Trophoblast cell (in vitro differentiated cells and primary cell): ENCODE measurements around the gene FASN.

Source experiments
- DNase-seq, 2 donors: peaks; one replicate each; pipeline ENCODE4 v3.0.0-alpha.2; 2016
- H2AFZ ChIP-seq: 2 replicates; pipeline ENCODE4 v1.6.1; 2013; ENCODE audit warnings: low read length, moderate library complexity, mild to moderate bottlenecking; ENCODE audit not compliant: insufficient read depth, poor library complexity
- H2AK5ac ChIP-seq: 2 replicates; pipeline ENCODE4 v1.6.1; 2013; ENCODE audit warnings: mild to moderate bottlenecking, low read length
- H2BK120ac ChIP-seq: 2 replicates; pipeline ENCODE4 v1.6.1; 2013; ENCODE audit warnings: low read length, mild to moderate bottlenecking, moderate library complexity; ENCODE audit not compliant: insufficient read depth, poor library complexity
- H2BK12ac ChIP-seq: 2 replicates; pipeline ENCODE4 v1.6.1; 2013; ENCODE audit warnings: mild to moderate bottlenecking, low read length, moderate library complexity
- H2BK5ac ChIP-seq: 2 replicates; pipeline ENCODE4 v1.6.1; 2013; ENCODE audit warnings: low read length, low read depth, moderate library complexity, mild to moderate bottlenecking; ENCODE audit not compliant: poor library complexity
- H3K14ac ChIP-seq: 2 replicates; pipeline ENCODE4 v1.6.1; 2013; ENCODE audit warnings: mild to moderate bottlenecking, low read length
- H3K18ac ChIP-seq: 2 replicates; pipeline ENCODE4 v1.6.1; 2013; ENCODE audit warnings: mild to moderate bottlenecking, low read length
- H3K23ac ChIP-seq: 2 replicates; pipeline ENCODE4 v1.6.1; 2013; ENCODE audit warnings: low read length
- H3K27ac ChIP-seq: 2 replicates; pipeline ENCODE4 v1.5.1; 2013; ENCODE audit warnings: low read depth, mild to moderate bottlenecking, inconsistent platforms, low read length, moderate library complexity
- H3K27me3 ChIP-seq: 2 replicates; pipeline ENCODE4 v1.6.1; 2013; ENCODE audit warnings: inconsistent platforms, mild to moderate bottlenecking, low read length, moderate library complexity; ENCODE audit not compliant: insufficient read depth
- H3K36me3 ChIP-seq, 2 experiments: 1 replicate in 1 of 2; 2 replicates in 1 of 2; pipeline ENCODE4 v1.6.1; 2013; ENCODE audit warnings: low read length in 2 of 2, mild to moderate bottlenecking in 2 of 2, moderate library complexity in 1 of 2; ENCODE audit not compliant: insufficient read depth in 2 of 2, control insufficient read depth in 1 of 2
- H3K4ac ChIP-seq: 2 replicates; pipeline ENCODE4 v1.6.1; 2013; ENCODE audit warnings: low read depth, mild to moderate bottlenecking, low read length, moderate library complexity
- H3K4me1 ChIP-seq, 2 experiments: 1 replicate in 1 of 2; 2 replicates in 1 of 2; pipeline ENCODE4 v1.6.1; 2013; ENCODE audit warnings: low read length in 2 of 2, mild to moderate bottlenecking in 2 of 2, moderate library complexity in 1 of 2; ENCODE audit not compliant: insufficient read depth in 2 of 2, control insufficient read depth in 1 of 2
- H3K4me2 ChIP-seq: 2 replicates; pipeline ENCODE4 v1.6.1; 2013; ENCODE audit warnings: inconsistent platforms, mild to moderate bottlenecking, low read length, moderate library complexity
- H3K4me3 ChIP-seq: 2 replicates; pipeline ENCODE4 v1.5.1; 2013; ENCODE audit warnings: mild to moderate bottlenecking, low read depth, low read length, inconsistent platforms
- H3K79me1 ChIP-seq: one replicate; pipeline ENCODE4 v1.6.1; 2013; ENCODE audit warnings: low read length
- H3K79me2 ChIP-seq: 2 replicates; pipeline ENCODE4 v1.6.1; 2013; ENCODE audit warnings: low read length, mild to moderate bottlenecking; ENCODE audit not compliant: control insufficient read depth, insufficient read depth, poor library complexity
- H3K9ac ChIP-seq: 2 replicates; pipeline ENCODE4 v1.6.1; 2013; ENCODE audit warnings: mild to moderate bottlenecking, low read length
- H3K9me3 ChIP-seq: 2 replicates; pipeline ENCODE4 v1.6.1; 2013; ENCODE audit warnings: low read depth, mild to moderate bottlenecking, control low read depth, inconsistent platforms, low read length; ENCODE audit not compliant: insufficient read depth
- H4K12ac ChIP-seq: 2 replicates; pipeline ENCODE4 v1.6.1; 2013; ENCODE audit warnings: low read depth, mild to moderate bottlenecking, low read length, moderate library complexity
- H4K8ac ChIP-seq: 2 replicates; pipeline ENCODE4 v1.6.1; 2013; ENCODE audit warnings: low read depth, mild to moderate bottlenecking, low read length, moderate library complexity
- H4K91ac ChIP-seq: one replicate; pipeline ENCODE4 v1.6.1; 2013; ENCODE audit warnings: low read depth, mild to moderate bottlenecking, low read length, moderate library complexity
- WGBS: extraction: QIAGEN DNeasy Blood & Tissue Kit; methylation state at CpG from one replicate; pipeline ENCODE4 v1.1.7; 2013; ENCODE audit warnings: missing lambda C conversion rate; ENCODE audit not compliant: insufficient read length, insufficient coverage; ENCODE audit errors: extremely low coverage; 5-methylcytosine and 5-hydroxymethylcytosine counted together

The FASN gene

GRCh38 chr17:82120148-82120547, 22.1 kb upstream of the FASN start:
- WGBS: no CpG with 5 or more reads among the region's 12 CpGs

GRCh38 chr17:82118815-82119380, 20.9 kb upstream of the FASN start:
- Histone ChIP-seq H3K4me3 (no peak overlapping the region), H2BK5ac (no peak overlapping the region), H3K27me3 (no peaks in the 10 kb centered on the region), H3K4me1 (peaks cover 21 to 28% of the 10 kb centered on the region in 2 experiments), H4K12ac (no peak overlapping the region), H2BK120ac (no peak overlapping the region), H3K79me1 (no peaks in the 10 kb centered on the region), H4K91ac (no peak overlapping the region), H3K79me2 (no peaks in the 10 kb centered on the region), H3K9ac (no peak overlapping the region), H3K4ac (no peak overlapping the region), H2AK5ac (no peak overlapping the region), H3K27ac (no peak overlapping the region), H3K36me3 (peaks cover 2 to 3% of the 10 kb centered on the region in 2 experiments), H2AFZ (no peak overlapping the region), H3K4me2 (no peak overlapping the region), H2BK12ac (no peak overlapping the region), H3K18ac (no peak overlapping the region), H4K8ac (no peak overlapping the region), H3K14ac (no peak overlapping the region), H3K23ac (no peak overlapping the region), H3K9me3 (no peaks in the 10 kb centered on the region)
- DNase-seq: no peak
- WGBS: no CpG with 5 or more reads among the region's 12 CpGs

More at GRCh38 chr17:82120148-82120547, 22.1 kb upstream of the FASN start:
- no peak overlapping the region for H3K9ac ChIP-seq
- no peaks in the 10 kb centered on the region for H3K79me2 ChIP-seq
- no peaks in the 10 kb centered on the region for H3K36me3 ChIP-seq
- no peaks in the 10 kb centered on the region for H3K9me3 ChIP-seq
- H4K91ac ChIP-seq: no peak overlapping the region
- H2BK120ac ChIP-seq: no peak overlapping the region
- no peak overlapping the region for H2AFZ ChIP-seq
- H3K27ac ChIP-seq: no peak overlapping the region
- H3K18ac ChIP-seq: no peak overlapping the region
- no peak overlapping the region for H3K4me3 ChIP-seq
- peaks cover 21 to 28% of the 10 kb centered on the region in 2 experiments for H3K4me1 ChIP-seq
- H3K23ac ChIP-seq: no peak overlapping the region
- no peak overlapping the region for H2AK5ac ChIP-seq
- H3K4me2 ChIP-seq: no peak overlapping the region
- H4K12ac ChIP-seq: no peak overlapping the region
- H2BK12ac ChIP-seq: no peak overlapping the region
- no peak overlapping the region for H4K8ac ChIP-seq
- no peak for DNase-seq
- no peak overlapping the region for H3K14ac ChIP-seq
- H3K79me1 ChIP-seq: no peaks in the 10 kb centered on the region
- no peaks in the 10 kb centered on the region for H3K27me3 ChIP-seq
- no peak overlapping the region for H2BK5ac ChIP-seq
- no peak overlapping the region for H3K4ac ChIP-seq

DNA sequence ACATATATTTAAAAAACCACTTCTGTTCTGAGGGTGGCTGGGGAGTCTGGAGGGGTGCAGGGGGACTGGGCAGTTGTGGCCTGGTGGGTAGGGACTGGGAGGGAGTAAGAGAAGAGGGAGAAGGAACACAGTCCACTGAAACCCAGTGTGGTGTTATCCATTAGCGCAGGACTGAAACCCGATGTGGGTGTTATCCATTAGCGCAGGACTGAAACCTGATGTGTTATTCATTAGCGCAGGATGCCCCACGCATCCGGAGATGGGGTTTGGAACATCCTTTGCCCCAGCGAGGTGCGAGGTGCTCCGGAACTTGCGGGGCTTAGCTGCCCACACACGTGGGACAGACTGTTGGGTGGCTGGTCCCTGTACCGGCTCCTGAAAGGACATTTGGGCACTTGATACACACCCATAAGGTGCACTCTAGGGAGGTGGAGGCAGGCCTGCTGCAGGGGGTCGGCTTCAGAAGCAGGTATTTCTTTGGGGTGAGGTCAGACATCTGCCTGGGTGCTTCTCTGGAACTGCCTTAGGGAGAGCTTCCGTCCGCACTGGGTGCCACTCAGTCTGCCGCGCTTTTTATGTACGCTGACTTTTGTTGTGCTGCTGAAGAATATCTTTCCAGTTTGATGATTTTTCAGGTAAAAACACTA, 20.3 kb upstream of the FASN start:
- Histone ChIP-seq H3K4me1 (peaks cover 21 to 28% of the 10 kb centered on the region in 2 experiments), H2BK120ac (no peak overlapping the region), H2BK5ac (no peak overlapping the region), H3K4ac (no peak overlapping the region), H4K12ac (no peak overlapping the region), H3K4me3 (no peak overlapping the region), H3K79me2 (no peaks in the 10 kb centered on the region), H3K27me3 (no peaks in the 10 kb centered on the region), H2BK12ac (no peak overlapping the region), H2AFZ (no peak overlapping the region), H3K36me3 (peaks cover 6 to 7% of the 10 kb centered on the region in 2 experiments), H3K9ac (no peak overlapping the region), H3K9me3 (no peaks in the 10 kb centered on the region), H4K8ac (no peak overlapping the region), H2AK5ac (no peak overlapping the region), H3K14ac (no peak overlapping the region), H3K23ac (no peak overlapping the region), H3K27ac (no peak overlapping the region), H3K4me2 (no peak overlapping the region), H3K79me1 (no peaks in the 10 kb centered on the region), H3K18ac (no peak overlapping the region), H4K91ac (no peak overlapping the region)
- WGBS: no CpG with 5 or more reads among the region's 18 CpGs
- no peak for DNase-seq

DNA sequence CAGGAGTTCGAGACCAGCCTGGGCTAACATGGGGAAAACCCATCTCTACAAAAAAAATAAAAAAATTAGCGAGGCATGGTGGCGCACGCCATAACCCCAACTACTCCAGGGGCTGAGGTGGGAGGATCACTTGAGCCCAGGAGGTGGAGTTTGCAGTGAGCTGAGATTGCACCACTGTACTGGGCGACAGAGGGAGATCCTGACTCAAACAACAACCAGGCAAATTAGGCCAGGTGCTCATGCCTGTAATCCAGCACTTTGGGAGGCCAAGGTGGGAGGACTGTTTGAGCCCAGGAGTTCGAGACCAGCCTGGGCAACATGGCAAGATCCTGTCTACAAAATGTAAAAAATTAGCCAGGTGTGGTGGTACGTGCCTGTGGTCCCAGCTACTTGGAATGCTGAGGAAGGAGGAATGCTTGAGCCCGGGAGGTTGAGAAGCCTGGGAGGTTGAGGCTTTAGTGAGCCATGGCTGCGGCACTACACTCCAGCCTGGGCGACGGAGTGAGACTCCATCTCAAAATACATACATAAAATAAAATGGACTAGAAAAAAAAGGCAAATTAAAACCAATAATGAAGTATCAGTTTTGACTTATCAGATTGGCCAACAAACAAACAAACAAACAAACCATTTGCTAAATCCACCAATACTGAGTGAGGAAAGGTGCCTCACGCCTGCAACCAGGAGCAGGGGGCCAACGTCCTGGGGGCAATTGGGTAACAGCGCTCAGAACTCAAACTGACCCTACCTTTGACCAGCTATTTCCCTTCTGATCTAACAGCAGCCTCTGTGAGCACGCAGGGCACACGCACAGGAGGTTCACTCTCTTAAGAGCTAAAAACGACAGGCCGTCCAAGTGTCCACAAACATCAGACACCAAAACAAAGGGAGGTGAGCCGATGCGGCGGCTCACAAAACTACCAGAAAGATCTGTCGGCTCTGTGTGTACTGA, 19.4 kb upstream of the FASN start:
- no peak overlapping the region for H2AFZ ChIP-seq
- no peak overlapping the region for H3K23ac ChIP-seq
- H3K79me2 ChIP-seq: no peaks in the 10 kb centered on the region
- H3K4me3 ChIP-seq: no peak overlapping the region
- no peak overlapping the region for H4K12ac ChIP-seq
- no peak overlapping the region for H3K27ac ChIP-seq
- H4K91ac ChIP-seq: no peak overlapping the region
- H3K79me1 ChIP-seq: no peaks in the 10 kb centered on the region
- no peak overlapping the region for H3K18ac ChIP-seq
- H2BK120ac ChIP-seq: no peak overlapping the region
- WGBS: no CpG with 5 or more reads among the region's 22 CpGs
- peaks cover 10 to 13% of the 10 kb centered on the region in 2 experiments for H3K36me3 ChIP-seq
- no peak overlapping the region for H2BK5ac ChIP-seq
- H3K4me2 ChIP-seq: no peak overlapping the region
- no peak overlapping the region for H3K14ac ChIP-seq
- H2AK5ac ChIP-seq: no peak overlapping the region
- no peak for DNase-seq
- H3K4me1 ChIP-seq: peaks cover 19 to 26% of the 10 kb centered on the region in 2 experiments
- H4K8ac ChIP-seq: no peak overlapping the region
- no peaks in the 10 kb centered on the region for H3K9me3 ChIP-seq
- H3K27me3 ChIP-seq: no peaks in the 10 kb centered on the region
- H2BK12ac ChIP-seq: no peak overlapping the region
- H3K9ac ChIP-seq: no peak overlapping the region
- H3K4ac ChIP-seq: no peak overlapping the region
